AG20443 (cell line): ENCODE results near the gene SUMO3.

Source experiments
- DNase-seq: peaks from one replicate; pipeline ENCODE4 v3.0.0; 2012; ENCODE audit warnings: low spot score, mixed read lengths

The SUMO3 gene

DNA sequence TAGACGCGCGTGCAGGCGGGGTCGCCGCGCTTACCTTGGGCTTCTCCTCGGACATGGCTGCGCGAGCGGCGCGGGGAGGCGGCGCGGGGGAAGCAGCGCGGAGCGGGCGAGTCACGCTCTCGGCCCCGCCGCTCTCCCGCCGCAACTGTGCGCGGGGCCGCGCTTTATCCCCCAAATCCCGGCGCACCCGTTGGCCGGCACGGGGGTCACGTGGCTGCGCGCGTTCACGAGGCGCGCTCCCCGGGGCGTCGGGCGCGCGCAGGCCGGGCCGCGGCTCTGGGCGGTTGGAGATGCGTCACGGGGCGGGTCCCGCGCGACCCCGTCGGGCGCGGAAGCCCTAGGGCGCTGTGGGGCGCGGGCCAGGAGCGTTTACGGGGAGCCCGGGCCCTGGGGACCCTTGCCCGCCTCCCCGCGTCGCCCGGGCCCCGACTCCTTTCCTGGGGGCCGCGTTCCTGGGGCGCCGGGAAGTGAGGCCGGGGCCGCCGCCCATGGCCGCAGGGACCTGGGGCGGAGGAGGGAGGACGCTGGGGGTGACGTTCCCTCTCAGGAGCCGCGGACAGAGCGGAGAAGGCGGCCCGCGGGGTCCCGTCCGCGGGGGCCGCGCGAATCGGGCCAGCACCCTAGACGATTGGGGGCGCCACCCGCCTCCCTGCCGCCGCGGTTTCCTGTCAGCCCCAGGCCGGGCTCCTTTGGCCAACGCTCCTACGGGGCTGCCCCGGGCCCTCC, at the start of gene SUMO3:
Gene SUMO3 (minus strand): TSS at position 149 of the 726 bp plus-strand sequence. CDS start 94 bp downstream, at position 55.
- DNase-seq: peak; percentile 97

DNA sequence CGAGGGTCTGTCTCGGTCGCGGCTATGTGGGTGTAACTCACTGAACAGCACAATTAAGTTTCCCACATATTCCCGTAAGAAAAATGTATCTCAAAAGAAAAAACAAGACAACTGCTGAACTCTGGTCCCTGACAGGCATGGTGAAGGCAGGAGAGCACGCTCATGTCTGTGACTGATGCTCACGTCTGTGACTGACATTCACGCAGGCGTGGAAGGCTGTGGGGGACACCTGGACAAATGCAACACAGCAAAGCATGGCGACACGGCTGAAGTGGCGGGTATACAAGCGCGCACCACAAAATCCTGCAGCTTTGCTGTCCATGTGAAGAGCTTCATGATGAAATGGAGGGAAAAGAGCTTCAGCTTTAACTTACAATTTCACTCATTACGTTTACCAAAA, 49.6 kb upstream of the SUMO3 start:
- DNase-seq: no peak

DNA sequence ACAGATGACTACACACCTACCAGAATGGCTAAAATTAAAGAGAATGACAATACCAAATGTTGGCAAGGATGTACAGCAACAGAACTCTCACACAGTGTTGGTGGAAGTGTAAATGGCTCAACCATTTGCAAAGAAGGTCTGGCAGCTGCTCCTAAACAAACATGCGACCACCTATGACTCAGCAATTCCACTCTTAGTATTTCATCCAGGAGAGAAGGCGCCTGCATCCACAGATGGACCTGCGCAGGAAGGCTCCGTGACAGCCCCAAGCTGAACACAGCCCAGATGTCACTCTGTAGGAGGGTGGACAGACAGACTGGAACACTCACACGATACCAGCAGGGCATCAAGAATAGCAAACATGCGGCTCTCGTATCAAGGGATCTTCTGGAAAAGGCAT, 48.9 kb upstream of the SUMO3 start:
- no peak for DNase-seq

- no peak for DNase-seq
Observed at GRCh38 chr21:44865561-44866280, 47.9 kb upstream of the SUMO3 start.

DNA sequence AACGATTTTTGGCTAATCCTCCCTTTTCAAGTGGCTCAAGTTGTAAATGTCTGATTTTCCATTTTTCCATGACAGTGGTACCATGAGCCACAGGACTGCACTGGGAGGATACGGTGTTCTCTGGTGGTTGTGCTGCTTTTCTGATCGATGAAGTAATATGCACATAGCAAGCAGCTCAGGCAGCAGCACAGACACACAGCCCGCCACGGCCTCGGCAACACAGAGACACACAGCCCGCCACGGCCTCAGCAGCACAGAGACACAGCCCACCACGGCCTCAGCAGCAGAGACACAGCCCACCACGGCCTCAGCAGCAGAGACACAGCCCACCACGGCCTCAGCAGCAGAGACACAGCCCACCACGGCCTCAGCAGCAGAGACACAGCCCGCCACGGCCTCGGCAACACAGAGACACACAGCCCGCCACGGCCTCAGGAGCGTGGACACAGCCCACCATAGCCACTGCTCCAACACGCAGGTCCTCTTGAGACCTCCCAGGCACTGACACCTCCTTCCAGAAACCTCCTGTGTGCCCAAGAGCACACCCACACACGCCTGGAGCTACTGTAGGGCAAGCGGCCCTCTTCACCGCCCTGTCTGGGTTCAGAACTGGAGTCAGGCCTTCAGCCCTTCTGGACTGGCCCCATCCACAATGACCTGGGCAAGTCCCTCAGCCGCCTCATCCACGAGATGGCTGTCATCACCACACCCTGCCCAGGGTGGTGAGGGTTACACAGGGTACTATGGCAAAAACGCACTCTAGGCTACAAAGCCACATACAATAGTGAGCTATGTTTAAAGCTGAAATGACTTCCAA, 45.2 kb upstream of the SUMO3 start:
- DNase-seq: no peak

- DNase-seq: no peak
Observed at GRCh38 chr21:44858791-44859190, 40.9 kb upstream of the SUMO3 start.

DNA sequence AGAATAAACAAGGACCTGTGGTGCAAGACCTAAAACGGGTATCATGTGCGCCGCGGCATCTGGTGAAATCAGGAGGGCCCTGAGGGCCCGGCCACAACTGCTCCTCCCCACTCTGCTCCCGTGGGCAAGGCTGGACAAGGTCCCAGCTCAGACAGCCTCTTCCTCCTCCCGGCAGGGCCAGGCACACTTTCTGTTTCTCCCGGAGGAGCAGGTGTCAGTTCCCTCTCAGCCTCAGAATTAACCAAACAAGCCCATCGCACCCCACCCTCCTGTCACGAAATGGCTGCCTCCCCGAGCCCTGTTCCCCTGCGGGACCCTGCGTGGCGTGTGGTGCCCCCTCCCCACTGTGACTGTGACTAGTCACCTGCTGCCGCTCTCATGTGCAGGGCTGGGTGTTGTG, 40.4 kb upstream of the SUMO3 start:
- no peak for DNase-seq

- no peak for DNase-seq
Observed at GRCh38 chr21:44857127-44857892, 39.4 kb upstream of the SUMO3 start.

- no peak for DNase-seq
Observed at GRCh38 chr21:44856131-44856530, 38.3 kb upstream of the SUMO3 start.

DNA sequence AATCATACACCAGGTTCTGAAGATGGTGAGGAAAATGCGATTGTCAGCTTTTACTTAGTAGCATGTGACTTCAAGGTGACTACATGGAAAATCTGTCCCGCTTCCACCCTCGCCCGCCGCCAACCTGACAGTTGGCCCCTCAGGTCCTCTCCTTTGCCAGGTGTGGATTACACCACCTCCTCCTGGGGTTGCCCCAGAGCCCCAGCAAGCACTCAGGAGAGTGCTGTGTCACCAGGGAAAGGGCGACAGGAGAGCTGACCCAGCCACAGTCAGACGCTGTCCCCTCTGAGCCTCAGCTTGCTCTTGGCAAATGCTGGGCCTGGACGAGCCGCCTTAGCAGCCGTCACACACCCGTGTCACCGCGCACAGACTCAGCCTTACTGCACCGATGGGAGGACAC, 37.7 kb upstream of the SUMO3 start:
- DNase-seq: no peak

DNA sequence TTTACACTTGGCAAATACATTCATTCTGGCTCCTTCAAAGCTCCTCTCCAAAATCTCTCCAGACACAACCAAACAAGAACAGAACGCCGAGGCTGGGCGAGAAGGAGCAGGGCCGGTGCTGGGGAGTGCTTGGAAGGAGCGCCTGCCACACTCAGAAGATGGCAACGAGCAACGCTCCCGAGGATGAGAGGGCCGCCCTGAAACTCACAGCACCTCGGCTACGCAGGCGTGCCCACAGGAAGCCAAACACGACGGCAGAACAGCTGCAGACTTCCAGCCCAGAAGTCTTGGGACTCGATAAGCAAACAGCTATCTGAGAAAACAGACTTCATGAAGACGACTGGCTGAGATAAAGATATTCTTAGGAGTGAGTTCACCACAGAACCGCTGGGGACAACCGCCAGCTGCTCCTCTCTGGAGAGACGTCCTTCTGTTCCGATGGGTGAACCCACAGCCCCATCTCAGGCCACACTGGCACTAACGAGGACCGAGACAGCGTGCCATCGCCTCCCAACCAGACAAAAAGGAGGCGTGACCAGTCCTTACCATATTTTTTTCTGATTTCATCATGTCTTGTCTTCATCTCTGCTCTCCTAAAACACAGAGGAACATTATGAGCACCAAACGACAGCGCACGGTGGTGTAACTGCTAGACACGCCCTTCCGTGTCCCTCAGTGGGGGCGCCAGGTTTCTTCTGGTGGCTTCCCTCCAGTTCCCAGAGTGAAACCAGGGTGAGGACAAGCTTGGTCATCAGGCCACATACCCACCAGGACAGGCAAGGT, 37.0 kb upstream of the SUMO3 start:
- DNase-seq: no peak

GRCh38 chr21:44854391-44854663, 36.5 kb upstream of the SUMO3 start:
- no peak for DNase-seq

DNA sequence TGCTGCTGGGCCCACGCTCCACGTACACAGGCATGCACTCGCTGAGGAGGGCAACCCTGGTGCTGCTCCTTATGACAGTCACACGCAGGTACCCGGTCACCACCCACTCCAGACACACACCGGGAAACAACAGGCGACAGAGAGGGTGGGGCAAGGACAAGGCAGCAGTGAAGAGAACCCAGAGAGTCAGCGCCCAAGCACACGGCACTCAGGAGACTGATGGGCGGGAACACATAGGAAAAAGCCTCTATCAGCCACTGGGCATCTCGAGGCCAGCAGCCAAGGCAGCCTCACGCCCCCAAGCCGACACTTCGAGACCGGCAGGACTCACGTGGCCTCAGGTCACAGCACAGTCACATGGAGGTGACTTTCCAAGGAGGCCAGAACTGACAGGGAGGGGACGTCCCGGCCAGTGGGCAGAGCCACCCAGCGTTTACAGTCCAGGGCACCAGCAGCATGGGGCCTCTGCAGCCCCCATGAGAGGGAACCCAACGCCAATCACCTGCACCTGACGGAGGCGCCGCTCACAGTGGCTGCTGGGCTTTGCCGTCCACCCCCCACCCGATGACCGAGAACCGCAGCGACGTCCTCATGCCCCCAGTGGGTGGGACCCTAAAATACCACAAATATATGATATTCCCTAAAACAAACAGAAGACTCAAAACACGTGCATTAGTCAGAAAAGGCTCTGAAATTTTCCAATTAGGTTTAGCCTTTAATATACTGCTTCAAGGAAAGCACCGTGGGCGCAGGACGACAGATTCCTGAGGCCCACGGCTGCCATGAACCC, 35.9 kb upstream of the SUMO3 start:
- no peak for DNase-seq

DNA sequence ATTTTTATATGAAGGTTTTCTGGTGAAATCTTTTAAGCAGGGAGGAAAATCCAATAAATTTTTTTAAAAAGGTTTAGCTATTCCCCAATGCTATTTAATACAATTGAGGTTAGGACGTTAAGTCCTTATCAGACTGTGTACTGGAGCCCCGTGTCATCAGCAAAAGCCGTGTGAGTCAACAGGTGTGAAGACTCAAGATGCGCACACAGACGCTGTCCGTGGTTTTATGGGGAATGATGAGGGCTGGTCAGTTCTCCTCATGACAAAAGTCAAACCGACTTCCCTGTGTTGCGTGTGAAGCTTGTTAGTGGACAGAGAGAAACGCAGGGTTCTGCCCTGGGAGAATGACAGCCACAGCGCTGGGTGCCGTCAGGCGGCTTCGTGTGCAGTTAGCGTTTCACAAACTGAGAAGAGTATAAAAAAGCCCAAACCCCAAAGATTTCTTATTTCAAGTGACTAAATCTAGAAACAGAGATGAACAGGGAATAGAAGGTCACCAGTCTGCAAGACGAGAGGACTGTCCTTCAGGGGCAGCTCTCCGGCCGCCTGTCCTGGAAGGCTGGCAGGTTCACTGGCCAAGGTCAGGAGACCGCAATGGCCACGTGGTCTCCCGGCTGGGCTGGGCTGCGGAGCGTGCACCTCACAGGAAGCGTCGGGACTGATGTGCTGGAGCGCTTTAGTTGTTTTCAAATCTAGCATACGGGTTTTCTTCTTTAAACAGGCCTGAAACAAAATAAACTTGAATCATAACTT, 33.2 kb upstream of the SUMO3 start:
- DNase-seq: no peak

DNA sequence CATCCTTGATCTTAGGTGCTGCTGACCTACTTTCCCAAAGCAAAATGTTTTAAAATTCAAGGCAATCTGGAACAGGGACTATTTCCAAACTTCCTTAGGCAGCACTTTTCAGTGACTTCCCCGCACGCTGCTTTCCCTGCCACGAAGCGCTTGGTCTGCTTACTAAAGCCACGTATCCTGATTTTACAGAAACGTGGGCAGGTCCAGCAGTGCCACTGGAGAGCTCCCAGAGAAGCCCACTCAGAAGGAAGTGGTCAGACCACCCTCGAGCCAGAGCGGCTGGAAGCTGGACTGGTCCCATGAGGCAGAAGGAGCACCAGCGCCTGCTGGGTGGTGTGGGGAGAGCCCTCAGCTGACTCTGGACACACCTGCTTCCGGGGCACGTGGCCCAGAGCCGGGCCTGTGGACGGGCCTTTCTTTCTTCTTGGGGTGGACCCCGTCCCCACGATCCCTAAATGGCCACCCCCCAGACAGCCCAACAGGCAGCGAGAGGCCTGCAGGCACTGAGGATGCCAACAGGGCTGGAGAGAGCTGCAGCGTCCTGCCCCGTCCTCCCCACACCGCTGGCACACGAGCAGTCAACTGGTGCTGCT, 32.4 kb upstream of the SUMO3 start:
- DNase-seq: no peak

DNA sequence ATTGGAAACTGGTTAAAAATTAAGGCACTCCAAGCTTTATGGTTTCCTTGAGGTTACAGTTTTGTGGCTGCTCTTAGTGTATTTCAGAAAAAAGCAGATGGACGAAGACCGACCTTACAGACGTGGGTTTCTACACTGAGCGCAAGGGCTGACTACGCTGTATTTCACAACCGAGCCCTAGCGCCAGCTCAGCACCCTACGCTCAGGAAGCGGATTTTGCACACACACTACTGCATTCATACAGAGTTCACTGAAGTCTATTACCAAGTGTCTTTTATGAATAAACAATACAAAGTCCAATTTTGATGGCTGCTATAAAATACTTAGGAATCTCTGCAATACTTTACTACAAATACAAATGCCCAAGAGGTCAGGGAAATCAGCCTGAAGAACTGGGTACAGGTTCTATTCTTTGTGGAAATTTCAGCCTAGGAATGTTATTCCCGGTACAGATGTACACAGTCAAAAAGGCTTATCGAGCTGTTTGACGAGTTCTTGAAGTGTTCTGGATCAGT, 31.8 kb upstream of the SUMO3 start:
- no peak for DNase-seq

GRCh38 chr21:44848821-44849521, 31.1 kb upstream of the SUMO3 start:
- DNase-seq: no peak

- DNase-seq: no peak
Observed at GRCh38 chr21:44847261-44848056, 29.6 kb upstream of the SUMO3 start.
